Measurements from ENCODE around the gene NTM. TPM values are rescaled to one million over a fixed set of nuclear protein-coding genes. Genes with fewer than 3 reads are reported as not detected.

Gene NTM
- total RNA-seq, 1 experiment from 2014 or later = 3.1 TPM

DNA sequence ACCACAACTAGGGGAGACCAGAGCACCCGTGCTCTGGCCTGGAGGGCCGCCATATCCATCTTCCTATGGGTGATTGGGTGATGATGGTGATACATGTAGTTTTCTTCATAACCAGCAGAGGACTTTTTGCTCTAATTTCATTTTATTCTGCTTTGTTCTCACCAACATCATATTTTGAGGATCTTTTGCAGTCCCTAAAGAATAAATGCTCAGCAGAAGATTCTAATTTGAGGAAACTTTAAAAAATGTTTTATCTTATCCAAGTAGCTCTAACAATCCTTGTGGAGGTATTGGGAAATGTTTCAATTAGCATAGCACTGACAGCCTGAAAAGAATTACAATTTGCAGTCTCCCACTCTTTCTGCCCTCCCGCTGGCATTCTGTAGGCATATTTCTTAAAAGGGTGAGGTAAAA, 544.0 kb downstream of the NTM start:
- DNase-seq (ENCODE audit: low spot score) = no peak

DNA sequence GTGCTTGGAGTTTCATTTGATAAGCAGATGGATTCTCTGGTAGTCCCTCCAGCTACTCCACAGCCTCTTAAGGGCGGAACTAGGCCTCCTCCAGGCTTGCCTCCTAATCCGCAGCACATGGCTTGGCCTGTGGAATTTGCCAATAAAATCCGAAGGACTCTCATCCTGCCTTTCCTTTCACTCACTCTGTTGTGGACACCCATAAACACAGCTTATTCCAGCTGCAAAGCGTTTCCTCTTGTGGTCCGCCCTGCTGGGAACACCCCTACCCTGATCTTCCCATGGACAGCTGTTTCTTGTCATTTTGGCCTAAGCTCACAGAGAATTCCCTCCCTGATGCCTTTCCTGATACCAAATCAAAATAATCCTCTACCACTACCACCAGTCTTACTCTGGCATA, 546.2 kb downstream of the NTM start:
- no peak for DNase-seq (ENCODE audit: low spot score)

DNA sequence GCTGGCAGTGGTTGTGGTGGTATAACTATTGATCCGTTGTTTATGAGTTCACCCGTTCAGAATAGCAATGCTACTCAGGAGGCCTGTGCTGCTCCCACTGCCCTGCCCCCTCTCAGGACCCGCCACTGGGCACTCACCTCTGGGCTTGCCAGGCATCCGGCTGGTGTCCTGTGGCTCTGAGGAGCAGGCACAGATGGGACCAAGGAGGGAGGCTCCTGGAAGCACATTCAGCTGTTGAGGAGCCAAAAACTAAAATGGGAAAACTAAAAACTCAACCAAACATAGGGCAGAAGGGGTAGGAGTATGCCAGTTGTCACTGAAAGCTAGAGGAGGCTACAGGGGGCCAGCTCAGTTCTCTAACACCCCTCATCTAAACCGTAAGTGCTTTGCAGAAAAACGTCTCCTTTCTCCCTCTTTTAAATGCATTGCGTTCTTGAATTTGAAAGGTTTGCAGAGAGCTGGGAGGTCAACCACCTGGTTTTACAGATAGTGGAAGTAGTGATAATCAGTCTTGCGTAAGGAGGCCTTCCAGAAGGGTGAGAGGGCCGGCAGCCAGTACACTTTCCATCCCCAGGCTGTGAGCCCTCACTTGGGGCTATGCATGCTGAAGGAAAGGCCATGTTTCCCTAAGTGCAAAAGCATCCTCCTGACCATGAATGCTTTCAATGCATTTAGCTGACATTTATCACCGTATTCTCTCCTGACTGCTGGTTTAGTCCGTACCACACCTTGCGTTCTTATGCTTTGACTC, 547.4 kb downstream of the NTM start:
- no peak for DNase-seq (ENCODE audit: low spot score)

DNA sequence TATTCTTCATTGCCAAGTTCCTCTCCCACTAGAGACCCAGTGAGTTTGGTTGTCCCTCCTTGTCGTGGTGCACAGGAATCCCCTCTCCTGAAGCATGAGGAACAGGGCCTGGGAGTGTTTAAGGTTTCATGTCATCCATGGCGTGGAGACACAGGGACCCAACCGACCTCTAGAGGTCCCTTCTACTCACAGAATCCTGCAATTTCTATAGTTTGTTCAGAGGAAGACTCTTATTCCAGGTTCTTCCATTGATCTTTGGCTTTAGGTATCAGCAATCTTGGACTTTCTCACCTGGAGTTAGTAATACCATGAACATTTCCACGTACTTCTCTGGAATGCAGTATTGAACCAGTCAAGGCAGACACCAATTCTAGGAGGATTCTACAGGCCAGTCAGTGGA, 548.2 kb downstream of the NTM start:
- no peak for DNase-seq (ENCODE audit: low spot score)

DNA sequence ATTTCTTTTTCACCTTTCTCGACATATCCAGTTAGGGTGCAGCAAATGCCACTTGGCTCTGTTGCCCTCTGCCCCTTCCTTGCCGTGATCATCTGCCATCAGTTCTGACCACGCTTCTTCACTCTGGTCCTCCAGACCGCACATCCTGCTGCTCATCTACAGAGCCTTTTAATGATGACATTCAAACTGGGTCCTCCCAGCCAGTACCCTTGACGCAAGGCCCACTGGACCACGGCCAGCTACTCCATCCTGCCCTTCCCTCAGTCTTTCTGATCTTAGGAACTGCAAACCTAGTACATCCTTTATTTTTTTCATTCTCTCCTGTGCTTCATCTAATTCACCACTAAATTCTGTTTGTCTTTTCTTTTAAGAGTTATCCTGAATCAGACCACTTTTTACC, 551.8 kb downstream of the NTM start:
- DNase-seq (ENCODE audit: low spot score) = no peak

DNA sequence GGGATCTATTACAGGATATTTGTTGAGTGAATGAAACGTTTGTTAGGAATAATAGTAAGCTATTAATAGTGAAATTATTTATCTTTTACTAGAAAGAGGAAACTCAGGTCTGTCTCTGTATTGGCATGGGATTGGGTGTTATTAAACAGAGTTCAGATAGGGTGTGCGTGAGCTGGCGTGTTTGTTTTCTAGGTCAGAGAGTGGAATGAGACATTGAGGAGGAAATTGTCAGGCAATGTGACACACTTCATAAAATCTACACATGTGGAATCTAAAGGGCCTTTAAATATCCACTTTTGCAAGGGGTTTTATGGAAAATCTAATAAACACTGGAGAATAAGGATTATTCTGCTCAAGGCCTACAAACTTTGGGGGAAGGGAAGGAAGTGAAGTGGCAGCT, 552.9 kb downstream of the NTM start:
- no peak for DNase-seq (ENCODE audit: low spot score)

DNA sequence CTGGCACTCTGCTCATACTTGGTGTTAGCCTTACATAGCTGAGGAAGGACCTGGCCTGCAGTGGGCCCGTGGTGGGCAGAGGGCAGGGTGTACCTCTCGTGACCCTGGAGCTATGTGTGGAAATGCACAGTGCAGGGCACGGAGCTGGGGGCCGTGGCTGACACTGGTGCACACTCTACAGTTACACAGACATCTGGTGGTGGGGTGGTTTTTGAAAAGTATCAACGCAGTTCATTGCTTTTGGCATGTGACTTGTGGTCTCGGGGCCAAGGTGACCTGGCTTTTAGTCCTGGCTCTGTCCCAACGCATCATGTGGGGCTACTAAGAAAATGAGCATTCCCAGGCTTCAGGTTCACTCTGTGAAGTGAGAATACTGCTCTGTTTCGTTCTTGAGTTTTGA, 553.6 kb downstream of the NTM start:
- peak; percentile 16 for DNase-seq (ENCODE audit: low spot score)

DNA sequence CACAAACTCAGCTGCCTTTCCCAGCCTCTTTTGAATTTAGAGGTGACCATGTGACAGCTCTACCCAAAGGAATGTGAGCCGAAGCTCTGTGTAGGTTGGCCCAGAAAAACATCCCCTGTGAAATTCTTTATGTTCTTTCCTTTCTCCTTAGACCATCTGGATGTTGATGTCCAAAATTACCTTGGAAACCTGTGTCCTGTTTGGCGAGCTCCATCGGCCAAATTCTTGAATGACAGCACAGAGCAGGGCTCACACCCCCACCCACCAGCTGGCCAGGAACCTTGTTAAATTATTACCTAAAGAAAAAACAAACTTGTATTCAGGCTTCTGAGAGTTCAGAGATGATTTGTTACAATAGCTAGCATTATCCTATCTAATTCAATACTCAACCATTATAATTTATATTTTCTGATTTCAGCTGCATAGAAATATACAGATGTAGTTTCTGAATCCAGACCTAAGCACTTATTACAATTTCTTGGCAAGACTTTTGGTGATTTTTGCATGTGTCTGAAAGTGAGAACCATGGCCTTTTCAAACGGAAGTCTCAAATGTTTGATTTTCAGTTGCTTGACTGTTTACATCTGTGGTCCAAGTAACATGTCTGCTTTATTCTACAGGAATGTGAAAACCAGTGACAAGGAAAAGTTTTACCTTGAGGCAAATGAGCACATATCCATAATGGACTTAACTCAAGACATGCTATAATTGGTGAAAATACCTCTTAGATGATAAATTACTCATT, 554.2 kb downstream of the NTM start:
- DNase-seq (ENCODE audit: low spot score) = peak; percentile 51

DNA sequence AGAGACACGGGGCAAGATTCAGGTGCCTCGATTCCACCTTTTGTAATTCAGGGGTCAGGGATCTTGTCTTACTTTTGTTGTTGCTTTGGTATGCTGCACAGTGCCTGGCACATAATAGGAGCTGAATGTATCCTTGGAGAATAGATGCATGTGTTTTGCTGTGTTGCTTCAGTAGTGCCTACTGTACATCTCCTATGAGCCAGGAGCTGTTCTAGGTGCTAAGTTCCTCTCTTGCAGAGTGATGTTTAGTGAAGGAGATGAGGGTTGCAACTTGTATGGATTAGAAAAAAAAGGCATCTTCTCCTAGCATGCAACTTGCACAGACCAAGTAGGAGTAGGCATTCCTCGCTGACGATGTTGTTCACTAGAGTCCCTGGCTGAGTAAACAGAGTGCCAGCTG, 555.4 kb downstream of the NTM start:
- DNase-seq (ENCODE audit: low spot score) = no peak

DNA sequence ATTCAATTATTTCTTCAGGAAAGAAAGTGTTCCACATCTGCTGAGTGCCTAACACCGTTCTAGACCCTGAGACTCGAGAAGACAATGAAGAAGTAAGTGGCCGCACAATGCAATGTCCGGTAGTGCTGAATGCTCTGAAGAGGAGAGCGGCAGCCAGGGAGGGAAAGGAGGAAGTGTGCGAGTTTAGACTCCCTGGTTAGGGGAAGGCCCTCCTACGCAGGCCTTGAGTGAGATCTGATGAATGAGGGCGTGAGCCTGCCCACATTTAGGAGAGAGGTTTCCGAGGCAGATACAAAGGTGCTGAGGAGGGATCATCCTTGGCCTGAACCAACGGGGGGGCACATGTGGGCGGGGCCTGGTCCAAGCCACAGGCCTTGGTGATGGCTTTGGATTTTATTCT, 558.6 kb downstream of the NTM start:
- DNase-seq (ENCODE audit: low spot score) = no peak

DNA sequence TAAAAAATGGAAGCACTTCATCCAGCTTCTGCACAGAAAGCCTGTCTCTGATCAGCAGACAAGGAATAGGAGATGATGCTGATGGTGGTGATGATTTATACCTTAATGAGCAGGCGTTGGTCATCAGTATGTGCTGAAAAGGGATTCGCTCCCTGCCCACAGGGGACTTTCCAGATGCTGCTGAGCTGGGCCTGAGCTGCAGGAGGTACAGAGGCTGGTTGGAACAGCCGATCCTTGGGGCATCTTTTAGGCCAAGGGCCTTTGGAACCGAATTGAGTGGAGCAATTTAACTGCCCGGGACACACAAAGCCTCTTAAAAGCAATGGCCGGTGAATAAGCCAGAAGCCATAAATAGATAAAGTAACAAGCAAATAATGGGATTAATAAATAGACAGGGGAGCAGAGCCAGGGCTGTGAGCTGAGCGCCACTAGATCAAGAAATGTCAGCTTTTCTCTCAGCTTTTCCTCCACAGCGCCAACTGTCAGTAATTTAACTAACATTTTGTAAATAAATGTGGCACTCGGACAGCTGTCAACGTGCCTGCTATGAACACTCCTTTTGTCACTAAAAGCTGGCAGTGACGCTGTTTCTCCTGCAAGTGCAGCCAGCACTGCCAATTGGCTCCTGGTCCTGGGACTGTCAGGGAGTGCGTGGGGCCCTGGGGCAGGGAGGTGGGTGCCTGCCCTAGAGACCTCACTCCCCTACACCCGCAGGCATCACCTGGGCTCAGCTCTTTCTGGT, 562.3 kb downstream of the NTM start:
- DNase-seq (ENCODE audit: low spot score) = no peak

DNA sequence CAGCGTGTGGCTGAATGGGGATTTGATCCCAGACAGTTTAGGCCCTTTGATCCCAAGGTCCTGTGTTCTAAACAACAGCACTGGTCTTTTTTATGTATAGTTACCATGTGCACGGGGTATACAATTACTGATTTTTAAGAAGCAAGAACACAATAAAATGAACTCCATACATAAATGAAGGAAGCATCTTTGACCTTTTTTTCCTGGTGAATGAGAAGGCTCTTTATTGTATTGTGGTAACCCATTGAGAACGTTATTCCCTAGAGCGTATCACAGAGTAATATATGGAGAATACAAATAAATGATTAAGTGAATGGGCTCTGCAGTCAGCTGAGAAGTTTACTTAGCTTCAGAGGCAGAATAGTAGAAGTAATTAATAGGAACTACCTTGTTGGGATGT, 563.6 kb downstream of the NTM start:
- DNase-seq (ENCODE audit: low spot score) = no peak

DNA sequence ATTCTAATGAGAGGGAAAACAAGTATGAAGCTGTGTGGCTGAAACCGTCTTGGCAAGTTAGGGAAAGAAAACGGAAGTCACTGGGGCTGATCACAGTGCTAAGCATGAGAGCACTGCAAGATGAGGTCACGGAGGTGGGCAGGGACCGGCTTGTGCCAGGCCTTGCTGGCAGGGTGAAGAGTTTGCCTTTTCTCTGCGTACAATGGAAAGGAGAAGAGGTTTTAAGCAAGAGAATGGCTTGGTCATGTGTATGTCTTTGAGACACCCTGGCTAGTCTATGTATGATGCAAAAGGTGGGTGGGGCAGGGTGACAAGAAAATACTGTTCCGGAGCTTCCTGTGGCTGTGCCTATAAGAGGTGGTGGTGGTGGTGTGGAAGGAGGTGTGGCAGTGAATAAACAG, 567.9 kb downstream of the NTM start:
- no peak for DNase-seq (ENCODE audit: low spot score)

DNA sequence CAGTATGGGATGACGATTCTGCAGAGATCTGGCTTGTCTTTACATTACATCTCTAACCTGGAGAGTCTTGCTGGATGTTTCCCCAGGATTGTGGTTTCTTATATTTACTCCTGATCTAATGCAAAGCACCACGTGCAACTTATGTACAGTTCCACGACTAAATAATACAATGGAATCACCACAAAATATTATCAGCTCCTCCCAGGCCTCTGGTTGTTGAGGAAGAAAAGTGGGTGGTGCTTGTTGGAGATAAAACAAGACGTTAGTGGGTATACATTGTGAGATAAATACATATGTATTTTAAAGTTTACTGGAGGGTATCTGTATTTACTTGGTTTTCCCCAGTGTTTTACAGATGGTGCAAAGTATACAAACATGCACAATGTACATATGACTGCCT, 569.7 kb downstream of the NTM start:
- DNase-seq (ENCODE audit: low spot score) = no peak

DNA sequence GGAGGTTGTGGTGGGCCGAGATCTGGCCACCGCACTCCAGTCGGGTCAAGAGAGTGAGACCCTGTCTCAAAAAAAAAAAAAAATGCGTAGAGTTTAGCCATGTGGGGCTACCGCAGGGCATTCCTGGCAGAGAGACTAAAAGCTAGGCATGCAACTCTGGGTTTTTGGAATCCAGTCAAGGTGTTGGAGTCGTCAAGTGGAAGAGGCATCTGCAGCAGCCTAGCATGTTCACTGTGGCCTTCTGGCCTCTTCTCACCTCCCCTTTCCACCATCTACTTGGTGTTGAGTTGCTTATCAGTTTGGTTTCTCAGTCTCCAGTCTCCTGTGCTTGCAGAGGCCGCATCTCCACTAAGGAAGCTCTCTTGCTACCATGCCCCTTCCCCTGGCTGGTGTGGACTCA, 572.5 kb downstream of the NTM start:
- no peak for DNase-seq (ENCODE audit: low spot score)

DNA sequence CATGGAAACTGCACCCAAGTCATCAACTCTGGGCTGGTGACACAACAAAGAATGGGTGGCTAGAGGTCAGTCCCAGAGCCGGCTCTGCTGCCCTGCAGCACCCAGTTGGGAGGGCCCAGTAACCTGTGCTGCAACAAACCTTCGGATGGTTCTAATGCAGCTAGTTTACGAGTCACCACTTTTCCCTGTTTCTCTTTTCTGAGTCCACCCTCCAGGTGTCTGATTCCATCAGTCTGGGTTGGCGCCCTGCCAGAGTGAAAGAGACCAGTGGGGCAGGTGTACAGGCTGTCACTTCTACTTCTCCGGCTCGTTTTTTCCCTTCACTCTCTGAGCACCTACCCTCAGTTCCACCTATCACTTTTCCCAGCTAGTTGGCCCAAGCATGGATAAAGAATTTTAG, 572.9 kb downstream of the NTM start:
- DNase-seq (ENCODE audit: low spot score) = no peak

DNA sequence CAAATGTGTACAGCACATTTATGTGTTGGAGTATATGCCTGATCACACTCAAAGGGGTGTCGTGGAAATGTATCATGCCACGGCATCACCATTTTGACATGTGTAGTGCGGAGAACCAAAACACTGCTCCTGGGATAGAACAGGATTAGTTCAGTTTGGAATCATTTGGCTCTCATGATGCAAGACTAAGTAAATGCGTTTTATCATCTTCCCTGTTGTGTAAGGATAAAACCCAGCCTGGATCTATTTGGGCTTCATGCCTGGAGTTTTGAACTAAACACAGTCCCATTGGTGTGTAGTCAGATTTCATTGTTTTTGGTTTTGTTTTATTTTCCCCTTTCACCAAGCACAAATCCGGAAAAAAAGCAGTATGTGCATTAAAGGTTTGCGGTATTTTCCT, 574.3 kb downstream of the NTM start:
- DNase-seq (ENCODE audit: low spot score) = no peak

DNA sequence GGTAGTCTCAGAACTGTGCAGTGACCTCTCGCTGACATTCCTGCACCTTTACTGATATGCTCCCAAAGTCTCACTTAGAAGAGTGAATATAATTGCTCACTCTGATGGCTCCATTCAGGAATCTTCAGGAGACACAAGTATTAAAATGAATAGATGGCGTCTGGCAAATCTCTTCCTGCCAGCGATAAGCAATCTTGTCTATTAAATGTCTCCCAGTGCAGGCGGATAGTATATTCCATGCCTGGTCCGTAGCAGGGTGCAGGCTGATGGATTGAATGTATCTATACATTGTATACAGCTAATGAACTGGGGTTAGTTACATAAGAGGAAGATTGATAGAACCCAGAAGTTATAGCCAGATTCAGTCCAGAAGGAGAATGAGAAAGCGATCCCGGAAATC, 575.3 kb downstream of the NTM start:
- DNase-seq (ENCODE audit: low spot score) = no peak

DNA sequence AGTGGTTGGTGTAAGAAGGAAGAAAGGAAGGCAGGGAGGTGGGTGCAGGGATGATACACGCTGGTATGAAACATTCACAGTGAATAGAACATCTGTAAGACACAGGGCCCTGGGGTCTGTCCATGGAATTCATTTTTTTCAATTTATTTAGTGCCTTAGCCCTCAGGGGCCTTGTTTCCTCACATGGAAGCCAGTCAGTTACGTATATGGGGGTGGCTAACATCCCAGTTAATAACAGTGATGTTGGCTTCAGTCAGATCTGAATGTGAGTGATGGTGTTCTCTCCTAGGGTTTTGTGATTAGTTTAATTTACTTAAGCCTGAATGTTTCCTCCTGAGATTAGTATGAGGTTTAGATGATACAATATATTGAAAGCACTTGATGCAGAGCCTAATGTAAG, 577.1 kb downstream of the NTM start:
- DNase-seq (ENCODE audit: low spot score) = no peak

DNA sequence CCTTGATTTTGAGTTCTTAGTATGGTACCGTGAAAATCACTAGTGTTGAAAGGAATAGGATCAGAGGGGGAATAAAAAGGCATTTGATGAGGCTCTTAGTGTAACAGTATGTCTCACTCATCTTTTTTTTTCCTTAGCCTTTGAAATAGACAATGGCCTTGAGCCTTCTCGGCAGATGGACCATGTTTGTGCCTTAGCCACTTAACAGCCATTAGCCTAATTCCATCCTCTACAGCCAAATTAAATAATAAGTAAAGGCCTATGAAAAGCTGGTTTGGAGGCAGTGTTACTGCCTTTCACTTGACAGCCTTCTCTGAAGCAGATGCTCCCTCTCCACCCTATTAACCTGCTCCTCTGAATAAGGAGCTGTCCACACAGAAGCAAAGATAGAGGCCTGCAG, 580.7 kb downstream of the NTM start:
- DNase-seq (ENCODE audit: low spot score) = no peak

DNA sequence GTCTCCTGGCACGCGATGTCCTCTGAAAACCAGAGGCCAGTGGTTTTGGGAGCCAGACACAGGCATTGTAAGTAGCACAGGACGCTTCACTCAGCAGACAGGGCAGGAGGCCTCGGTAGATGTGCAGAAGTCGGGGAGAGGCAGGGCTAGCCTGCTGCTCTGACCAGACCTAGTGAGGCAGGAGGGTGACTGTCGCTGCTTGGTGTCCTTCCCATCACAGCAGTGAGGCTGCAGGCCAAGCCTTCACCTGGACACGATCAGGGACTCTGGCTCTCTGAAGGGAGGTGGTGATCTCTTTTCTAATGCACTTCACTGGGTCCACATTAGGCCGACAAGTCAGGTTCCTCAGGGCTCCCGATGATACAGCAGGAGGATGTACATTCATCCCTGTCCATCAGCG, 583.7 kb downstream of the NTM start:
- DNase-seq (ENCODE audit: low spot score) = no peak

DNA sequence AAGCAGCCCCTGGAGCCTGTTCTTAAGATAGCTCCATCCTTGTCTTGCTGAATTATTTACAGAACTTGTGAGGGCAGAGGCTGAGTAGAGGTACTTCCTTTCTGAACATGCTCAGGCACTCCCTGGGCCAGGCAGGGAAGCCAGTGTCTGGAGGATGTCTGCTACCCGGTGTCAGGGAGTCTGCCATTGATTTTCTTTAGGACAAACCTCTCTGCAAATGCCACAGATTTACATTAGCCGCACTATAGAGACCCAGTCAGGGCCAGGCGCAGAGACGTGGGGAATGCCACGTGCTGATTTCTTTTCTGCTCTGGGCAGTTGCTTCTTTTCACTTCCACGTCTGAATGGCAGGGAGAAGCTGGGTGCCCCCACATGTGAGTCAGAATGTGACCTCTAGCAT, 585.5 kb downstream of the NTM start:
- no peak for DNase-seq (ENCODE audit: low spot score)

DNA sequence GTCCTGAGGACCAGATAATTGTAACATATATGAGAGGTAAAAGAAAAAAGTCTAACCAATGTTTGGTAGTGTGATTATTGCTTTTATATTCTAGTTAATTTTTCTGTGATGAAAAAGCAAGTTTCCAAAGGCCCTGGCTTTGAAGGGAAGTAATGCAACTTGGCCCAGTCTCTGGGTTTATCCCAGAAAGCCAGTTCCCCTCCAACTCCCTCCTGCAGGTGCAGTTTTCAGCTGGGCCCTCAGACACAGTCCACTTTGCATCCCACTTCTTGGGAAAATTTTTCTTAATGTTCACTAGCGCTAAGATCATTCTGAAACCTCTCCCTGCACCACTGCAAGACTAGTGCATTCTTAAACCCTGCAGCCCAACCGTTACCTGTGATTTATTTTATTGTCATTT, 586.8 kb downstream of the NTM start:
- DNase-seq (ENCODE audit: low spot score) = no peak
